ENCODE data around the gene ANTXR1.

ANTXR1 gene

GRCh38 chr2:69026691-69027459 lies 13.9 kb downstream of the ANTXR1 start:
- TF ChIP-seq POLR2AphosphoS5 (IDR thresholded peaks at IDR 0.05; ENCODE audit: low read depth, low read length) = no peak
- TF ChIP-seq SPI1 (IDR thresholded peaks at IDR 0.05; ENCODE audit: low read depth, low read length) = no peak
- TF ChIP-seq POU2F2 (IDR thresholded peaks at IDR 0.05; ENCODE audit: low read depth, low read length) = no peak
- TF ChIP-seq TAF1 (IDR thresholded peaks at IDR 0.05; ENCODE audit: low read depth, low read length) = no peak
- no peak for TF ChIP-seq PAX5 (IDR thresholded peaks at IDR 0.05; ENCODE audit: insufficient read depth, low read length, severe bottlenecking)
- TF ChIP-seq POLR2A (IDR thresholded peaks at IDR 0.05; ENCODE audit: low read depth, low read length) = no peak
- FAIRE-seq = no peak

DNA sequence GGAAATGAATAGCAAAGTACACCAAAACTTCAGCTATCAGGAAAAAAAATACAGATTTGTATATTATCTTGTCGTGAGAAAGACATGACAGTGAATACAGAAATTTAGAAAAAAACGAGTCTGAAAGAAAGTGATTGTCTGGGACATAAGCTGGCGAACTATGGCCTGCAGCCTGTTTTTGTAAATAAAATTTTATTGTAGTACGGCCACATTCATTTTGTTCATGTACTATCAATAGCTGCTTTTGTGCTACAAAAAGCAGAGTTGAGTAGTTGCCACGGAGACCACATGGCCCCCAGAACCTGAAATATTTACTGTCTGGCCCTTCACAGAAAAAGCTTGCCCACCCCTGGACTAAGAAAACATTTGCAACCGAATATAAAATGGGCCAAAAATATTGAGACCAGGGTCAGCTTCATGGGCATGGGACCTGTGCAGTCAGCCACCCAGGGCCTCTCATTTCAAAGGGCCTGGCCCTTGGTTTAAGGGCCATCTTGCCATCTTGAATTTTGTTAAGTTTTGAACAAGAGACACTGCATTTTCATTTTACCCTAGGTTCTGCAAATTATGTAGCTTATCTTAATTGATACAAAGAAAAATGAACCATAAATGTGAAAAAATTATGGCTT lies 17.9 kb downstream of the ANTXR1 start:
- FAIRE-seq (no peak), DNase-seq (ENCODE audit: insufficient read length, low spot score) (no peak)
- TF ChIP-seq POLR2AphosphoS5 (IDR thresholded peaks at IDR 0.05; ENCODE audit: low read depth, low read length) = no peak

More at GRCh38 chr2:69026691-69027459, 13.9 kb downstream of the ANTXR1 start:
- DNase-seq (ENCODE audit: insufficient read length, low spot score) = no peak

GRCh38 chr2:69031466-69031865 lies 18.5 kb downstream of the ANTXR1 start:
- DNase-seq (ENCODE audit: insufficient read length, low spot score) (no peak), FAIRE-seq (peak; percentile 35)
- TF ChIP-seq TAF1 (IDR thresholded peaks at IDR 0.05; ENCODE audit: low read depth, low read length) (no peak), POLR2AphosphoS5 (IDR thresholded peaks at IDR 0.05; ENCODE audit: low read depth, low read length) (no peak), POU2F2 (IDR thresholded peaks at IDR 0.05; ENCODE audit: low read depth, low read length) (no peak), POLR2A (IDR thresholded peaks at IDR 0.05; ENCODE audit: low read depth, low read length) (no peak)

- no peak for TF ChIP-seq PAX5 (IDR thresholded peaks at IDR 0.05; ENCODE audit: insufficient read depth, low read length, severe bottlenecking)
- no peak for TF ChIP-seq TAF1 (IDR thresholded peaks at IDR 0.05; ENCODE audit: low read depth, low read length)
- no peak for TF ChIP-seq POLR2AphosphoS5 (IDR thresholded peaks at IDR 0.05; ENCODE audit: low read depth, low read length)
- no peak for TF ChIP-seq SPI1 (IDR thresholded peaks at IDR 0.05; ENCODE audit: low read depth, low read length)
- TF ChIP-seq POU2F2 (IDR thresholded peaks at IDR 0.05; ENCODE audit: low read depth, low read length) = no peak
- no peak for TF ChIP-seq POLR2A (IDR thresholded peaks at IDR 0.05; ENCODE audit: low read depth, low read length)
- FAIRE-seq = no peak
- DNase-seq (ENCODE audit: insufficient read length, low spot score) = no peak
Measured at GRCh38 chr2:69032336-69032735, 19.4 kb downstream of the ANTXR1 start.

- TF ChIP-seq TAF1 (IDR thresholded peaks at IDR 0.05; ENCODE audit: low read depth, low read length) (no peak), POU2F2 (IDR thresholded peaks at IDR 0.05; ENCODE audit: low read depth, low read length) (no peak), SPI1 (IDR thresholded peaks at IDR 0.05; ENCODE audit: low read depth, low read length) (no peak), POLR2AphosphoS5 (IDR thresholded peaks at IDR 0.05; ENCODE audit: low read depth, low read length) (no peak), POLR2A (IDR thresholded peaks at IDR 0.05; ENCODE audit: low read depth, low read length) (no peak), PAX5 (IDR thresholded peaks at IDR 0.05; ENCODE audit: insufficient read depth, low read length, severe bottlenecking) (no peak)
- FAIRE-seq = no peak
Measured at GRCh38 chr2:69033461-69034095, 20.6 kb downstream of the ANTXR1 start.

DNA sequence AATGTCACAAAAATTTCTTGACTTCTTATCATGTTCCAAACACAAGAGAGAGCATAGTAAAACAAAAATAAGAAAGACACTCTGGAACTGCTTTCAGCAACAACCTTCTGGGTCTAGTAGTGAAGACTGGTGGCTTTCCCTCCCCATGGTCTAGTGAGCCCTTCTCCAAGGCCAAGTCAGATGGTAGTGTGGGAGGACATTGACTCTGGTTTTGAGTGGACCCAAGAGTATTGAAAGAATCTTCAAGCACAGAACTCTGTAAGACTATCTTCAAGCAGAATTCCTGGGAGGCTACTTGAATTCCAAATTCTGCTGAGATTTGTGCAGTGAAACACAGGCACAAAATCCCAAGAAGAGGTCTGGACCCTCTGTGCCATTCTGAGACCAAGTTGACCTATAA lies 21.1 kb downstream of the ANTXR1 start:
- FAIRE-seq = no peak
- TF ChIP-seq SPI1 (IDR thresholded peaks at IDR 0.05; ENCODE audit: low read depth, low read length) (no peak), POU2F2 (IDR thresholded peaks at IDR 0.05; ENCODE audit: low read depth, low read length) (no peak), POLR2AphosphoS5 (IDR thresholded peaks at IDR 0.05; ENCODE audit: low read depth, low read length) (no peak), POLR2A (IDR thresholded peaks at IDR 0.05; ENCODE audit: low read depth, low read length) (no peak), TAF1 (IDR thresholded peaks at IDR 0.05; ENCODE audit: low read depth, low read length) (no peak), PAX5 (IDR thresholded peaks at IDR 0.05; ENCODE audit: insufficient read depth, low read length, severe bottlenecking) (no peak)
- DNase-seq (ENCODE audit: insufficient read length, low spot score) = no peak

More at GRCh38 chr2:69033461-69034095, 20.6 kb downstream of the ANTXR1 start:
- DNase-seq (ENCODE audit: insufficient read length, low spot score) = no peak

DNA sequence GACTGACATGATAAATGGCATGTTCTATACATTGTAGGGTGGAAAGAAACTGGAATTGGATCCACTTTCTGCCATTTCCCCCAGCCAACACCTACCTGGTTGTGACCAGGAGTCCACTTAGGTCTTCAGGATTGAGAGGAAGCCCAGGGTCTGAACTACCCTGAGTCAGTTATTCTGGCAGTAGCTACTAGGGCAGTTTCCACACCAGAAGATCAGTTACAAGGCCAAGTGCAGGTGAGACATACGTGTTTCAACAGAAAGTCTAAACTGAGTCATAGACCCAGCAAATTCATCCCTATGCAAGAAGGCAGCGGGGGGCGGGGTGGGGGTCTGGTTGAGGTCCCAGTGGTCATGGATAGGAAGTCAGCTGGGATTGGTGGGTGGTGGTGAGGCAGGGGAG lies 21.9 kb downstream of the ANTXR1 start:
- FAIRE-seq (no peak), DNase-seq (ENCODE audit: insufficient read length, low spot score) (no peak)
- TF ChIP-seq POLR2AphosphoS5 (IDR thresholded peaks at IDR 0.05; ENCODE audit: low read depth, low read length) (no peak), TAF1 (IDR thresholded peaks at IDR 0.05; ENCODE audit: low read depth, low read length) (no peak), POU2F2 (IDR thresholded peaks at IDR 0.05; ENCODE audit: low read depth, low read length) (no peak), PAX5 (IDR thresholded peaks at IDR 0.05; ENCODE audit: insufficient read depth, low read length, severe bottlenecking) (no peak), POLR2A (IDR thresholded peaks at IDR 0.05; ENCODE audit: low read depth, low read length) (no peak), SPI1 (IDR thresholded peaks at IDR 0.05; ENCODE audit: low read depth, low read length) (no peak)

DNA sequence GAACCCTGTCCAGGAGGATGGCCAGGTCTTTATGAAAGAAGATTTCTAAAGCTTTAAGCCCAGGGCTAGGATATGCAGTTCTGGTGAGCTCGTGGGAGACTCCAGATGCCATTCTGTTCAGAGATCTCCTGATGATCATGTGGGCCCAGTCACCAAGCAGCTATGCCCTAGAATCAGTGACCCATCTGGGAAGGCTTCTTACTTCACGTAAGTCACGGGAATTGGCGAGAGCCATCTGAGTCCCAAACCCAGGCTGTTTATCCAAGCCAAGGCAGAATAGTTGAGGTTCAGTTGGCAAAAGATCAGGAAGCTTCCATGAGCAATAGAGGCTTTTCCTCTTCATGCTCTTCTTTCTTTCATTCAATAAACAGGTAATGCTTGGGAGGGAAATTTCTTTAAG lies 23.9 kb downstream of the ANTXR1 start:
- FAIRE-seq = no peak
- DNase-seq (ENCODE audit: insufficient read length, low spot score) = no peak
- TF ChIP-seq SPI1 (IDR thresholded peaks at IDR 0.05; ENCODE audit: low read depth, low read length) (no peak), TAF1 (IDR thresholded peaks at IDR 0.05; ENCODE audit: low read depth, low read length) (no peak), PAX5 (IDR thresholded peaks at IDR 0.05; ENCODE audit: insufficient read depth, low read length, severe bottlenecking) (no peak), POLR2A (IDR thresholded peaks at IDR 0.05; ENCODE audit: low read depth, low read length) (no peak), POU2F2 (IDR thresholded peaks at IDR 0.05; ENCODE audit: low read depth, low read length) (no peak), POLR2AphosphoS5 (IDR thresholded peaks at IDR 0.05; ENCODE audit: low read depth, low read length) (no peak)

DNA sequence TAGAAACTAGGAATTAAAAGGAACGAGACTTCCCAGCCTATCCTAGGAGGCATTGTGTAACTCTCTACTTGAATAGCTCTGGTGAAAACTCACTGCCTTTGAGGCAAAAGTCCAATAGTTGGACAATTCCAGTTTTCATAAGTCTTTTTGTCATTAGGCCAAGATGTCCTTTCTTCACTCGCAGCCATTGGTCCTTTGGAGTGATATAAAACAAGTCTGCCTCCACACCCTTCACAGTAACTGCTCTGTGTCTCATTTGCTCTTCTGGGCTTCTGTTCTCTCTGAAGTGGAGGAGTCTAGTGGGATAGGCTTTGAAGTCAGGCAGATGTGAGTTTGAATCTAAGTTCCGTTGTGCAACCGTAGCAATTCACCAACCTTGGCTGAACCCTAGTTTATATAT lies 28.2 kb downstream of the ANTXR1 start:
- no peak for FAIRE-seq
- no peak for TF ChIP-seq POU2F2 (IDR thresholded peaks at IDR 0.05; ENCODE audit: low read depth, low read length)
- no peak for TF ChIP-seq POLR2A (IDR thresholded peaks at IDR 0.05; ENCODE audit: low read depth, low read length)
- TF ChIP-seq PAX5 (IDR thresholded peaks at IDR 0.05; ENCODE audit: insufficient read depth, low read length, severe bottlenecking) = no peak
- no peak for TF ChIP-seq TAF1 (IDR thresholded peaks at IDR 0.05; ENCODE audit: low read depth, low read length)
- no peak for TF ChIP-seq POLR2AphosphoS5 (IDR thresholded peaks at IDR 0.05; ENCODE audit: low read depth, low read length)
- no peak for TF ChIP-seq SPI1 (IDR thresholded peaks at IDR 0.05; ENCODE audit: low read depth, low read length)
- no peak for DNase-seq (ENCODE audit: insufficient read length, low spot score)
